ENCODE measurements around the gene PARP1. TPM values are rescaled to one million over a fixed set of nuclear protein-coding genes. Genes with fewer than 3 reads are reported as not detected.

PARP1 gene
- total RNA-seq, 1 donor from 2014 or later = 37.1 TPM

- TF ChIP-seq, protein P1, sequence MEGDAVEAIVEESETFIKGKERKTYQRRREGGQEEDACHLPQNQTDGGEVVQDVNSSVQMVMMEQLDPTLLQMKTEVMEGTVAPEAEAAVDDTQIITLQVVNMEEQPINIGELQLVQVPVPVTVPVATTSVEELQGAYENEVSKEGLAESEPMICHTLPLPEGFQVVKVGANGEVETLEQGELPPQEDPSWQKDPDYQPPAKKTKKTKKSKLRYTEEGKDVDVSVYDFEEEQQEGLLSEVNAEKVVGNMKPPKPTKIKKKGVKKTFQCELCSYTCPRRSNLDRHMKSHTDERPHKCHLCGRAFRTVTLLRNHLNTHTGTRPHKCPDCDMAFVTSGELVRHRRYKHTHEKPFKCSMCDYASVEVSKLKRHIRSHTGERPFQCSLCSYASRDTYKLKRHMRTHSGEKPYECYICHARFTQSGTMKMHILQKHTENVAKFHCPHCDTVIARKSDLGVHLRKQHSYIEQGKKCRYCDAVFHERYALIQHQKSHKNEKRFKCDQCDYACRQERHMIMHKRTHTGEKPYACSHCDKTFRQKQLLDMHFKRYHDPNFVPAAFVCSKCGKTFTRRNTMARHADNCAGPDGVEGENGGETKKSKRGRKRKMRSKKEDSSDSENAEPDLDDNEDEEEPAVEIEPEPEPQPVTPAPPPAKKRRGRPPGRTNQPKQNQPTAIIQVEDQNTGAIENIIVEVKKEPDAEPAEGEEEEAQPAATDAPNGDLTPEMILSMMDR (IDR thresholded peaks at IDR 0.05) = no peak
- Histone ChIP-seq H3K4me3 (peak overlapping the region; percentile 84 to 87), H3K4me1 (peaks cover 8 to 22% of the 10 kb centered on the region in 2 donors), H3K27me3 (no peaks in the 10 kb centered on the region), H3K27ac (peak overlapping the region; percentile 76 to 80), H3K36me3 (no peaks in the 10 kb centered on the region), H3K9me3 (no peaks in the 10 kb centered on the region)
- intact Hi-C loops (cut with DNase I) = loop anchor here (2.0 to 5.0 kb wide), 2 partner anchors 100 to 1319 kb away; partner anchors contain the start of gene LIN9
- no peak for DNase-seq (ENCODE audit: low spot score in 2 of 2)
These were observed 642 bp upstream of the PARP1 start for GRCh38 chr1:226408285-226409184.

DNA sequence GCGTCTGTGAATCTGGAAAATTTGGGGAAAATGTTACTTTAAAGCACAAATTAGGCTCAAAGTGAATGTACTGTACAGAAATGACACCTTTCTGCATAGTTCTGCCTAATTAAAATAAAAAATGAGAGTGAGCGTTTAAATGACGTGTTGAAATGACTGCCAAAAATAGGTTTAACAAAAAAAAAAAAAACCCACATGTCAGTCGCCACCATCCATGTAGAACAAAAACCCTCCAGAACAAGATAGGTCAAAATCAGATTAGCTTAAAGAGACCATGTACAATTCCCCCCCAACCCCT is 745 bp downstream of the PARP1 start:
- TF ChIP-seq, protein P1 (IDR thresholded peaks at IDR 0.05) = no peak
- peak overlapping the region; percentile 75 to 80 for H3K27ac ChIP-seq
- peak overlapping the region; percentile 84 to 87 for H3K4me3 ChIP-seq
- intact Hi-C loops (cut with DNase I) = loop anchor here (2.0 to 5.0 kb wide), 2 partner anchors 42 to 1320 kb away; no protein-coding TSS in a partner anchor
- H3K27me3 ChIP-seq = no peaks in the 10 kb centered on the region
- DNase-seq (ENCODE audit: low spot score in 2 of 2) = no peak
- peaks cover 8 to 22% of the 10 kb centered on the region in 2 donors for H3K4me1 ChIP-seq
- peaks cover 6 to 8% of the 10 kb centered on the region in 2 donors for H3K36me3 ChIP-seq
- H3K9me3 ChIP-seq = no peaks in the 10 kb centered on the region

- no peaks in the 10 kb centered on the region for H3K27me3 ChIP-seq
- peak overlapping the region; percentile 84 to 87 for H3K4me3 ChIP-seq
- TF ChIP-seq, protein P1 (IDR thresholded peaks at IDR 0.05) = no peak
- peaks cover 8 to 22% of the 10 kb centered on the region in 2 donors for H3K4me1 ChIP-seq
- intact Hi-C loops (cut with DNase I) = loop anchor here (2.0 to 5.0 kb wide), 2 partner anchors 42 to 1321 kb away; no protein-coding TSS in a partner anchor
- peaks cover 13 to 15% of the 10 kb centered on the region in 2 donors for H3K36me3 ChIP-seq
- no peaks in the 10 kb centered on the region for H3K9me3 ChIP-seq
- no peak for DNase-seq (ENCODE audit: low spot score in 2 of 2)
- H3K27ac ChIP-seq = no peak overlapping the region
These were observed 1.5 kb downstream of the PARP1 start for GRCh38 chr1:226406401-226406881.

- Histone ChIP-seq H3K27me3 (no peaks in the 10 kb centered on the region), H3K27ac (no peak overlapping the region), H3K4me3 (peak overlapping the region in 1 of 2 donors; percentile 84), H3K9me3 (no peaks in the 10 kb centered on the region), H3K4me1 (peaks cover 8 to 19% of the 10 kb centered on the region in 2 donors), H3K36me3 (peaks cover 23% of the 10 kb centered on the region in 2 donors)
- intact Hi-C loops (cut with DNase I) = loop anchor here (5.0 kb wide), 1 partner anchor 1322 kb away; no protein-coding TSS in a partner anchor
- no peak for DNase-seq (ENCODE audit: low spot score in 2 of 2)
- TF ChIP-seq, protein P1 (IDR thresholded peaks at IDR 0.05) = no peak
These were observed 2.4 kb downstream of the PARP1 start for GRCh38 chr1:226405411-226405988.

DNA sequence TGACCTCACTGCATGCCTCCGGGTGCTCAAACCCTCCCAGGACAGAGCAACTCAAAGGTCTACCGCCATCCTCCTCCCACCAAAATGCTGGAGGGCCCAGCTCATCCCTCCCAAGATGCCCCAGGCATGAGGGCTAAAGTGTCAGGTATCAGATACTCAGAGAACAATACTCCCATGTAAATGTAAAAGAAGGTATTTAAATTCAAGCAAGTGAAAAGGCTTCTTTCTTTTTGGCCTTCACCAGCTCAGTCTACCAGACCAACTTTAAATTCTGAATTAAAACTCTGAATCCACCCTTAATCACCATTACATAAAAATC is 3.0 kb downstream of the PARP1 start:
- Histone ChIP-seq H3K27me3 (no peaks in the 10 kb centered on the region), H3K36me3 (peaks cover 23 to 28% of the 10 kb centered on the region in 2 donors), H3K4me3 (no peak overlapping the region), H3K27ac (no peak overlapping the region), H3K9me3 (no peaks in the 10 kb centered on the region), H3K4me1 (peaks cover 8 to 19% of the 10 kb centered on the region in 2 donors)
- intact Hi-C loops (cut with DNase I) = loop anchor here (5.0 kb wide), 1 partner anchor 1322 kb away; no protein-coding TSS in a partner anchor
- TF ChIP-seq, protein P1 (IDR thresholded peaks at IDR 0.05) = no peak
- DNase-seq (ENCODE audit: low spot score in 2 of 2) = no peak

Data from ascending aorta (tissue), 2 donors.